ENCODE data around the gene ADAMTS12. TPM values are rescaled to one million over a fixed set of nuclear protein-coding genes. Genes with fewer than 3 reads are reported as not detected.

ADAMTS12 gene
- total and polyA plus RNA-seq, 2 experiments from 2014 or later, result 9.1 to 17.1 TPM

- no peak for TF ChIP-seq CREB1 (CRISPR knock-in tag; IDR thresholded peaks at IDR 0.05; ENCODE audit: low read depth)
- no peak for TF ChIP-seq NANOG (IDR thresholded peaks at IDR 0.05; ENCODE audit: borderline replicate concordance)
- no peak for TF ChIP-seq STAT1 (IDR thresholded peaks at IDR 0.05; ENCODE audit: unreplicated experiment)
- no peak for TF ChIP-seq ETS1 (IDR thresholded peaks at IDR 0.05)
- no peak for TF ChIP-seq ZNF114 (CRISPR knock-in tag; IDR thresholded peaks at IDR 0.05)
- TF ChIP-seq POLR2AphosphoS5 (IDR thresholded peaks at IDR 0.05; ENCODE audit: low read depth), result no peak
- no peak for TF ChIP-seq ZNF331 (CRISPR knock-in tag; IDR thresholded peaks at IDR 0.05; ENCODE audit: low read depth)
Measured at GRCh38 chr5:33832404-33833236, 59.2 kb downstream of the ADAMTS12 start (continued).

GRCh38 chr5:33831041-33831440 is 60.7 kb downstream of the ADAMTS12 start:
- Histone ChIP-seq H3K27ac (ENCODE audit: low read depth) (no peak overlapping the region), H2AFZ (no peak overlapping the region), H3K4me1 (ENCODE audit: insufficient read depth) (peaks cover 19% of the 10 kb centered on the region), H3F3A (replicated peaks; ENCODE audit: low read depth) (no peaks in the 10 kb centered on the region), H3K79me2 (replicated peaks; ENCODE audit: insufficient read depth) (peaks cover 21% of the 10 kb centered on the region), H3K4me2 (no peak overlapping the region), H3K27me3 (ENCODE audit: insufficient read depth) (no peaks in the 10 kb centered on the region), H4K20me1 (replicated peaks; ENCODE audit: insufficient read depth) (no peaks in the 10 kb centered on the region), H3K9me2 (ENCODE audit: insufficient read depth) (0 out of 2 replicates have a peak, but pooled peaks cover 7% of the 10 kb centered on the region), H3K36me3 (ENCODE audit: insufficient read depth) (no peaks in the 10 kb centered on the region), H3K4me3 (no peak overlapping the region)
- TF ChIP-seq CREB1 (CRISPR knock-in tag; IDR thresholded peaks at IDR 0.05; ENCODE audit: low read depth) (no peak), ZNF462 (CRISPR knock-in tag; IDR thresholded peaks at IDR 0.05) (no peak)
- DNase-seq (ENCODE audit: low spot score), result no peak
- peaks cover 32% of the 10 kb centered on the region for H3K4me1 Mint-ChIP-seq
- H3K4me3 Mint-ChIP-seq, result no peak overlapping the region
- H3K27ac Mint-ChIP-seq, result no peak overlapping the region
- no peaks in the 10 kb centered on the region for H3K27me3 Mint-ChIP-seq (ENCODE audit: insufficient read depth, low read depth, poor library complexity)
- no peaks in the 10 kb centered on the region for H3K9me3 Mint-ChIP-seq
- no peaks in the 10 kb centered on the region for H3K36me3 Mint-ChIP-seq (ENCODE audit: low read depth)
- ATAC-seq, result no peak

Data from GM23338 (cell line).